WI38 (cell line): ENCODE data around the gene RIMBP3C.
A peak's percentile ranks its signal among the peaks of the same experiment; 100 is the strongest.
"Not testable (repeated sequence)": the region's sequence is repeated elsewhere in the genome, so short reads cannot be mapped to it uniquely, and the experiment has no call there.

Source experiments
- H3K4me3 ChIP-seq: 2 replicates; pipeline ENCODE4 v1.5.1; 2011; ENCODE audit warnings: low read depth, mild to moderate bottlenecking, control low read depth, low read length
- TF ChIP-seq, protein P1 (sequence below): IDR thresholded peaks from 2 replicates; pipeline ENCODE4 v1.5.1; 2012; ENCODE audit warnings: low read depth, mild to moderate bottlenecking, control low read depth, low read length

The RIMBP3C gene

DNA sequence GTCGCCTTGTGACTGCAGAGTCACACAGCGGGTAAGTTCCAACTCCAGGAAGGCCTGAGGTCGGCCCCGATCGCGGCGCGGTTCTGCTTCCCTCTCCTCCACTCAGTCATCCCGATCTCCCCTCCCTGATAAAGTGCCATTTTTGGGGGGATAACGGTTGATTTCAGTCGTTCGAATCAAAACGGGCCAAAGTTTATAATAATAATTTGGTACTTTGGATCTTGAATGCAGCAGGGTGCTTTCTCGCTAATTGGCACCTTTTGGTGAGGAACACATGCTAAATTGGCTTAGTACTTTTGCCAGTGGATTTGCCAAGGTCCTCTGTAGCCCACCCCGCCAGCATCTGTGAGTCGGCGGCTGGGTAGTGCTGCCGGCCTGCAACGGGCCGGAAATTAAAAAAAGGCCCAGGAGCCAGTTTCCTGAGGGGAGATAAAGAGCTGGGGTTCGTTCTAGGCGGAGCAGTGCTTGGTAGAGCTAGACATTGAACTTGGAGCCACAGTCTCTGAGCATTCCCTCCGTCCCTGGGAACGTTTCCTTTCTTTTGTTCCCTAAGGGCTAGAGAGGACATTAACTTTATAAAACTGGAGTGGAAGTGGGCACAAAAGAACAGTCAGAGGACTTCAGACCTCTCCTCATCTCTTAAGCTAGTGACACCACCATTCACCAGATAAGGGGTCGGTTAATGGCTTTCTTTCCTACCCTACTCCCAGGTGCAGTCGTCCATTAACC, 17.2 kb upstream of the RIMBP3C start:
- TF ChIP-seq, protein P1, sequence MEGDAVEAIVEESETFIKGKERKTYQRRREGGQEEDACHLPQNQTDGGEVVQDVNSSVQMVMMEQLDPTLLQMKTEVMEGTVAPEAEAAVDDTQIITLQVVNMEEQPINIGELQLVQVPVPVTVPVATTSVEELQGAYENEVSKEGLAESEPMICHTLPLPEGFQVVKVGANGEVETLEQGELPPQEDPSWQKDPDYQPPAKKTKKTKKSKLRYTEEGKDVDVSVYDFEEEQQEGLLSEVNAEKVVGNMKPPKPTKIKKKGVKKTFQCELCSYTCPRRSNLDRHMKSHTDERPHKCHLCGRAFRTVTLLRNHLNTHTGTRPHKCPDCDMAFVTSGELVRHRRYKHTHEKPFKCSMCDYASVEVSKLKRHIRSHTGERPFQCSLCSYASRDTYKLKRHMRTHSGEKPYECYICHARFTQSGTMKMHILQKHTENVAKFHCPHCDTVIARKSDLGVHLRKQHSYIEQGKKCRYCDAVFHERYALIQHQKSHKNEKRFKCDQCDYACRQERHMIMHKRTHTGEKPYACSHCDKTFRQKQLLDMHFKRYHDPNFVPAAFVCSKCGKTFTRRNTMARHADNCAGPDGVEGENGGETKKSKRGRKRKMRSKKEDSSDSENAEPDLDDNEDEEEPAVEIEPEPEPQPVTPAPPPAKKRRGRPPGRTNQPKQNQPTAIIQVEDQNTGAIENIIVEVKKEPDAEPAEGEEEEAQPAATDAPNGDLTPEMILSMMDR = no peak
- peak overlapping the region; percentile 92 for H3K4me3 ChIP-seq

DNA sequence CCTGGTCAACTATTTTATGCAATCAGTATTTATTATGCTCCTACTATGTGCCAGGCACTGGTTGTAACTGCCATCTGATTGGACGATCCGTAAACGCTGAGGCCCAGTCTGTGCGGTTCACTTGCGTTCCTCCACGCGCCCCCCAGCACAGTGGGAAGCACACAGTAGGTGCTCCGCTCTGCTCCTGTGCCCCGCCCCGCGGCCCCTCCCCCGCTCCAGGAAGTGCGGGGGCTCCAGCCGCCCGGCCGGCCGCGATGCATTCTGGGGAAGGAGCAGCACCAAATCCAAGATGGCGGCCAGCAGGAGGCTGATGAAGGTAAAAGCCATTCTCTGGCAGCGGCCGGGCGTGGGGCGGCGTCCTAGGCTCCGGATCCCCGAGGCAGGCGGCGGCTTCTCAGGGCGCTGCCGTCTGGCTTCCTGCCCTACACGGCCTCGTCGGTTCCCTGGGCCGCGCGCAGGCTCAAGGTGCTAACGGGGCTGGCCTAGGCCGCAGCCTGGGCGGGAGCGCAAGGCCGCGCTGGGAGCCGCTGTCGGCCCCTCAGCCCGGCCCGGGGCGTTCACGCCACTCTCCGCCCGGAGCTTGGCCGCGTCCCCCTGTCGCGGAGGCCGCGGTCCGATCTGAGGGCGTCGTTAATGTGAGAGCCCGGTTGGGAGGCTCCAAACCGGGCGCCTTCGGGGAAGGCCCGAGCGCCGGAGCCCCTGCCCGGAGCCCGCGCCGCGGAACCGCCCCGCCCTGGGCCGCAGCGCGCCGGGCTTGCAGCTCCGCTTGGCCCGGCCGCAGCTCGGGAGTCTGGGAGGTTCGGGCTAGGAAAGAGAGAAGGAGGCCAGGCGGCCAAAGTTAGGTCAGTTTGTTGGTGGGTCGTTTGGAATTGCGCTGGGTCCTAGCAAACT, 16.4 kb upstream of the RIMBP3C start, which contains the start of gene UBE2L3:
Gene UBE2L3, plus strand, starts transcription at position 259 of the 891 bp plus-strand sequence. Its CDS starts 31 bp downstream, at position 290.
- peak within 1 kb of the TSS; percentile 92 for H3K4me3 ChIP-seq
- TF ChIP-seq, protein P1 = no peak

DNA sequence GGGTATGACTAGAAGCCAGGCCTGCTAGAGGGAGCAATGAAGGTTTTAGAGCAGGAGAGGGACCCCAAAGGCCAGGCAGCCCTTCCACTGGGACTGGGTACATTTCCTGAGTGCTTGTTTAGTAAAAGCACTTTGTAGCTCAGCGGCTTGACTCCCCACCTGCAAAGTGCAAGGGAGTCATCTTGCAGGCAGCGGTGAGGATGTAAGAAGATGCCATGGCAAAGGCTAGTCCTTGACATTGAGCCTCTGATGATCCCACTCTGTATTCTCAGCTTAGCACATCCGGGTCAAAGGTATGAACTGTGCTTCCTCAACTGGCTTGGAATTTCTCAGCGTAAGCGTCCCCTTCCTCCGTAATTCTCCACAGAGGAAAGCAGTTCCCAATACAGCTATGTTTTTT, 13.2 kb upstream of the RIMBP3C start:
- TF ChIP-seq, protein P1 = no peak
- no peak overlapping the region for H3K4me3 ChIP-seq

DNA sequence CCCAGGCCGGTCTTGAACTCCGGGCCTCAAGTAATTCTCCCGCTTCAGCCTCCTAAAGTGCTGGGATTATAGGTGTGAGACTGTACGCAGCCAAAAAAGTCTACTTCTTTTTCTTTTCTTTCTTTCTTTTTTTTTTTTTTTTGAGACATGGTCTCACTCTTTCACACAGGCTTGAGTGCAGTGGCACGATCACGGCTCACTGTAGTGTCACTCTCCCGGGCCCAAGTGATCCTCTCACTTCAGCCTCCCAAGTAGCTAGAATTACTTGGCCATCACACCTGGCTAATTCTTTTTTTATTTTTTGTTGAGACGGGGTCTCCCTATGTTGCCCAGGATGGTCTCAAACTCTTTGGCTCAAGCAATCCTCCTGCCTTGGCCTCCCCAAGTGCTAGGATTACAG, 12.7 kb upstream of the RIMBP3C start:
- H3K4me3 ChIP-seq = no peak overlapping the region
- TF ChIP-seq, protein P1 = no peak

DNA sequence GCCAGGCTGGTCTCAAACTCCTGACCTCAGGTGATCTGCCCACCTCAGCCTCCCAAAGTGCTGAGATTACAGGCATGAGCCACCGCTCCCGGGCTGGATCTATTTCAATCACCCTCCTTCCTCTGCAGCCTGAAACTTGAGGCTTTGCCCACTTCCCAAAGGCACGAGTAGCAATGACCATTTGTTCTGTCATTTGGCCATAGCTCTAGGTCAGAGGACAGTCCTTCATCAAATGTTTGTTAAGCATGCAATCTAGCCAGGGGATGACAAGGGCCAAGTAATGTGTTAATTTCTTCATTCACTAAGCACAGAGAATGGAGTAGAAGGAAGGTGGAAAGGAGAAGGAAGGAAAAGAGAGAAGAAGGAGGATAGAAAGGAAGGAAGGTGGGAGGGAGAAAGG, 9.4 kb upstream of the RIMBP3C start:
- H3K4me3 ChIP-seq = not testable (repeated sequence)

DNA sequence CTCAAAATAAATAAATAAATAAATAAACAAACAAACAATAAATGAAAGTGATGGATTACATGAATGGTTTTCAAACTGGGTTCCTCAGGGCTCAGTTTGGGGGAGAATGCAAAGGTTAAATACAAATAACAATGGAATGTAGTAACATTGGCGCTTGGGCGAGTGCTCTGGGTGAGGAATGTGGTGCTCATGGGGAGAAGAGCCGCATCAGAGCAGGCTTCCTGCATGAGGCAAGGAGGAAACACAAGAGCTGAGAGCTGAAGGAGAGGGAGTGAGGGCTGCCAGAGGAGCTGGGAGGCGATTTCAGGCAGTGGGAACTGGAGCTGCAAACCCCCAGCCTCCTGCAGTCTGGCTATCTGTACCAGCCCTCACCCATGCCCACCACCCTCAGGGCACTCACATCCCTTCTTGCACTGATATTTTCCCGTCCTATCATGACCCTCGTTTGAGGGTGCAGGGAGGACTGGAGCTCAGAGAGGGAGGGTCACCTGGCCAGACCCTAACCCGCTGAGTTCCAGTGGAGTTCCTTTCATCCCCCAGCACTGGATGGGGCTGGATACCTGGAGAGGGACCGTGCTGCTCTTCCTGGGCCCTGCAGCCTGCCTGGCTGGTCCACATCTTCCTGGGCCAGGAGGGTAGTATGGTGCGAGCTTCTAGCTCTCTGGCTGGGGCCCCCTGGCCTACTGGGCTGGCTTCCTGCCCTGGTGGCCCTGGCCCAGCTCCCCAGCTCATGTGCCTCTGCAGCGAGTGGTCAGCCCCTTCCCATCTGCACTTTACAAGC, 8.3 kb upstream of the RIMBP3C start:
- H3K4me3 ChIP-seq = not testable (repeated sequence)

DNA sequence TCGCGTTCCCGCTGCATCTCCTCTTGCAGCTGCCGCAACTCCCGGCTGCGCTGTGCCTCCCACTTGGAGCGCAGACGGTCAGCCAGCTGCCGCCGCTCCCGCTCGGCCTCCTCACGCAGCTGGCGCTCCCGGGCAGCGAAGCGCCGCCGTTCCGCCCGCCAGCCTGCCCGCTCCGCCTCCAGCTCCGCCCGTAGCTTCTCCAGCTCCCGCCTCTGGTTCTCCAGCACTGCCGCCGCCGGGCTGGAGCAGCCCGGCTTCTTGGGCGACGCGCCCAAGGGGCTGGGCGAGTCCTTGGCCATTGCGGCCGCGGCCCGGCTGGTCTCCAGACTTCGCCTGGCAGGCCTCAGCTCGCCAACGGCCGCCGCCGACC, 598 bp downstream of the RIMBP3C start:
- H3K4me3 ChIP-seq = not testable (repeated sequence)

DNA sequence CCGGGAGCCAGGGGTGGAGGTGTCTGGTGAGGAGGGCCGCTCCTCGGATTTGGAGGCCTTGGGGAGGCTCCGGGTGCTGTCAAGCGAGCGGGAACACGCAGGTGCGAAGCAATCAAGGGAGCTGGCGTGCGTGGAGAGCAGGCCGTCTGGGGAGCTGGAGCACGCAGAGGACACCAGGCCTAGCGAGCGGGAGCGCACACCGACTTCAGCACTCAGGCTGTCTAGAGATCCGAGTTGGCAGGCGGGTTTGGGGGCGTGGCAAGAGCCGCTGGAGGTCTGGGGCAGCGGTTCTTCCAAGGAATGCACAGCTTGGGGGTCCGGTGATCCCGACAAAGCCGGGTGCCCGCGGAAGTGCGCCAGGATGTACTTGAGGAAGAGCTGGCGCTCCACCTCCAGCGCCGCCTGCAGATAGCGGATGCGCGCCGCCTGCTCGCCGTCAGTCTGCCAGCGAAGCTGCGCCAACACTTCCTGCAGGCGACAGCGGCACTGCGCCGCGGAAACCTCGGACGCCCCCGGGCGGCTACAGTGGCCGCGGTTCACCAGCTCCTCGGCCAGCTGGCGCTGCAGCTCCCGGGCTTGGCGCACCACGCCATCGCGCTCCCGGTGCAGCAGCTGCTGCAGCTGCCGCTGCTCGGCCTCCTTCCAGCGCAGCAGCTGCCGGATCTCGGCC, 1.1 kb downstream of the RIMBP3C start:
- not testable (repeated sequence) for H3K4me3 ChIP-seq

DNA sequence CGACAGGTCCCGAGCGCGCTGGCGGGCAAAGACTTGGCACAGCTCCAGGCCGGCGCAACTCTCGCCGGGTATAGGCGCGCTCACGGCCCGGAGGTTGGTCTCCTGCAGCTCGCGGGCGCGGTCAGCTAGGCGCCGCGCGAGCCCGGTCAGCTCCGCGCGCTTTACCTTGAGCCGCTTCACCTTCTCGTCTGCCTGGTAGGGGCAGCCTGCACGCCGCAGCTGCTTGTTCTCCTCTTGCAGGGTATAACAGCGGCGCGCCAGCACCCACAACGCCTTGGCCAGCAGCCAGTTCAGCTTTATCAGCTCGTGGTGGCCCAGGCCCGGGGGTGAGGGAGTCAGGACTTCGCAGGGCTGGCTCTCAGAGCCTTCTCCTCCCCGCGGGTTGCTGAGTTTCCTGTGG, 1.7 kb downstream of the RIMBP3C start:
- not testable (repeated sequence) for H3K4me3 ChIP-seq

DNA sequence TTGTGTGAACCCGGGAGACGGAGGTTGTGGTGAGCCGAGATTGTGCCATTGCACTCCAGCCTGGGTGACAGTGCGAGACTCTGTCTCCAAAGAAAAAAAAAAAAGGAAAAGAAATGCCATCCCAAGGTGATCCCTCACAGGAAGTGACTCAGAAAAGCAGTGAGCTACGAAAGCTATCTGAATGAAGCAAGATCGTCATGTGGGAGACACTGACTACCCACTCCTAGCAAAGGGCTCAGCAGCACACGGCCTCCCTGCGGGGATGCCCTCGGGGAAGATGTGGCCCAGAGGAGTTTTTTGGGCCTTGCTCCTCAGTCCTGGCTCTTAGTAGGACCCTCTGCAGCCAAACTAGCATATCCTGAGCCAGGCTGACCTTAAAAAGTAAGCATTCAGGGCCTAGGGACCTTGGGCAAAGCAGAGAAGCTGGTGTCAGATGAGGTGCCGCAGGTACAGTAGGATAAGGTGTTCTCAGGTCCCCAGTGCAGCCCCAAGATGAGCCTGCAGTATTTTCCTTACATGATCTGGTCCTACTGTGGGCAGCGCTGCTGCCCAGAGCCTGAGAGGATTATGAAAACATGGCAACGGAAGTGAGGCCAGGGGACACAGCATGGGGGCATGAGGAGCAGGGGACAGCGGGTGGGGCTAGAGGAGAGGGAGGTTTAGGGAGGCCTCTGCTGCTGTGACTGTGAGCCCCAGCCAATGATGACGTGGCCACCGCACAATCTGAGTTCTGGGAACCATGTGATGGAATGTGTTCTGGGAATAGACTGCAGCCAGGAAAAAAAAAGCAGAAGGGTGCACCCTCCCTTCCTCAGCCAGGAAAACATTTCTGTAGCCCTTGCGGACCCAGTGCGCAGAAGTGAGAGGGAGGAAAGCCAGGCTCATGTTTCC, 6.6 kb downstream of the RIMBP3C start:
- not testable (repeated sequence) for H3K4me3 ChIP-seq

DNA sequence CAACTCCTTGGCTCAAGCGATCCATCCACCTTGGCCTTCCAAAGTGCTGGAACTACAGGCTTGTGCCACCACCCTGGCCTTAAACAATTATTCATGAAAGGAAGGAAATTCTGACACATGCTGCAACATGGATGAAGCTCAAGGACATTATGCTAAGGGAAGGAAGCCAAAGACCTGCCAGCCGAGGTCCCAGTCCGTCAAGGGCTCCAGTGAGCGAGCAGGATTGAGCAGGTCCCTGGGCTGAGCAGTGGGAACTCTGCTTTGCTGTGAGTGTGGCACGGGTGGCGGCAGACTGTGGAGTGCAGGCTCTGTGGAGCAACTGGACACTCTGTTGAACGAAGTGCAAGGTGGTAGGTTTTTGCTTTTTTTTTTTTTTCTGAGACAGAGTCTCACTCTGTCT, 11.4 kb downstream of the RIMBP3C start:
- not testable (repeated sequence) for H3K4me3 ChIP-seq

DNA sequence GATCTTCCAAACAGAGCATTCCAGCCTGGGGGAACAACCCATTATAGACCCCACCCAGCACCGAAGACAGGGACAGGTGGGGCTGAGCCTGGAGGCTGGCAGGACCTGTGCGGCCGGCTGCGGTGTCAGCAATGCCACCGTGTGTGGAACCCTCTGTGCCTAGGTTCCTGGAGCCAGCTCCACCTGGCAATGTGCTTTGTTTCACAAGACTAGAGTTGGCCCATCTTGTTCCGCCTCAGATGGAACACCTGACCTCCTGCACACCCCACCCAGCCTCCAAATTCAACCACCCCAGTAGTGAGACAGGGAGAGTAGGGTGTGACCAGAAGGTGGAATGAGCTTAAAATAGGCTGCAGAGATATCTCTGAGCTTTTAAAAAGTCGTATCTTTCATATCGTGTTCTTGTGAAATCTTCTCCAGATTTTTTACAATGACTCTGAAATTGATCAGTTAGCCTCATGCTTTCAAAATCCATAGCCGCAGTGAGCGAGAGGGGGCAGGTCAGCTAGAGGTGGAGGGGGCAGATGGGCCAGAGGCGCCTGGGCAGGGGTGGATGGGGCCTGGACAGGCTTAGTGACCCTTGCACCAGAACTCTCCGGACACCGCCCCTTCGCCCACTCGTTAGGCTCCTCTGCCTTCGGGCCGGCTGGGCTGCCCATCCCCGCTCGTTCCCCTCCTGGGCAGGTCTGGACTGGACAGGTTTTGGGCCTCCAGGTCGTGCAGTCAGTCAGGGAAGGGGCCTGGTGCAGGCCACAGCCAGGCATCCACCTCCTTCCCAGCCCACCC, 18.2 kb downstream of the RIMBP3C start:
- H3K4me3 ChIP-seq = not testable (repeated sequence)
